Nephron progenitor cell (in vitro differentiated cells): ENCODE data around the gene MS4A6E.
A peak's percentile ranks its signal among the peaks of the same experiment; 100 is the strongest.

Experiments used
- DNase-seq: peaks from one replicate; pipeline ENCODE4 v3.0.0; 2021
- H3K27ac Mint-ChIP-seq: 2 replicates; pipeline ENCODE4 v1.8.0; 2021; ENCODE audit warnings: mild to moderate bottlenecking, moderate library complexity, mixed read lengths
- H3K27me3 Mint-ChIP-seq: 2 replicates; pipeline ENCODE4 v1.8.0; 2021; ENCODE audit warnings: mild to moderate bottlenecking, low read depth, mixed read lengths; ENCODE audit not compliant: poor library complexity
- H3K36me3 Mint-ChIP-seq: 2 replicates; pipeline ENCODE4 v1.8.0; 2021; ENCODE audit warnings: low read depth, mixed read lengths
- H3K4me1 Mint-ChIP-seq: 2 replicates; pipeline ENCODE4 v1.8.0; 2021; ENCODE audit warnings: mixed read lengths
- H3K4me3 Mint-ChIP-seq: 2 replicates; pipeline ENCODE4 v1.8.0; 2021; ENCODE audit warnings: mild to moderate bottlenecking, moderate library complexity, mixed read lengths
- H3K9me3 Mint-ChIP-seq: 2 replicates; pipeline ENCODE4 v1.8.0; 2021; ENCODE audit warnings: mild to moderate bottlenecking, moderate library complexity, mixed read lengths
- CTCF ChIP-seq: fragments of 200-600 bp; sonication (generic); IDR thresholded peaks from 2 replicates; pipeline ENCODE4 v1.5.0; 2021; ENCODE audit warnings: antibody characterized with exemption

Gene MS4A6E

GRCh38 chr11:60343094-60343704 lies 16.1 kb downstream of the MS4A6E start:
- no peaks in the 10 kb centered on the region for H3K9me3 Mint-ChIP-seq
- no peak overlapping the region for H3K4me3 Mint-ChIP-seq
- peak; percentile 71 for TF ChIP-seq CTCF
- peaks cover 8% of the 10 kb centered on the region for H3K27me3 Mint-ChIP-seq
- no peak for DNase-seq
- no peaks in the 10 kb centered on the region for H3K4me1 Mint-ChIP-seq
- H3K27ac Mint-ChIP-seq = no peak overlapping the region
- no peaks in the 10 kb centered on the region for H3K36me3 Mint-ChIP-seq

GRCh38 chr11:60344146-60344545 lies 17.1 kb downstream of the MS4A6E start:
- DNase-seq = no peak
- Mint-ChIP-seq H3K4me1 (no peaks in the 10 kb centered on the region), H3K4me3 (no peak overlapping the region), H3K27me3 (peaks cover 6% of the 10 kb centered on the region), H3K9me3 (no peaks in the 10 kb centered on the region), H3K36me3 (no peaks in the 10 kb centered on the region), H3K27ac (no peak overlapping the region)
- TF ChIP-seq CTCF = no peak

GRCh38 chr11:60345489-60345888 lies 18.4 kb downstream of the MS4A6E start:
- peak; percentile 12 for DNase-seq
- peak; percentile 35 for TF ChIP-seq CTCF
- H3K36me3 Mint-ChIP-seq = no peaks in the 10 kb centered on the region
- H3K27me3 Mint-ChIP-seq = peaks cover 3% of the 10 kb centered on the region
- H3K9me3 Mint-ChIP-seq = no peaks in the 10 kb centered on the region
- no peaks in the 10 kb centered on the region for H3K4me1 Mint-ChIP-seq
- no peak overlapping the region for H3K27ac Mint-ChIP-seq
- H3K4me3 Mint-ChIP-seq = no peak overlapping the region

- Mint-ChIP-seq H3K4me1 (no peaks in the 10 kb centered on the region), H3K4me3 (no peak overlapping the region), H3K9me3 (no peaks in the 10 kb centered on the region), H3K27ac (no peak overlapping the region), H3K36me3 (no peaks in the 10 kb centered on the region), H3K27me3 (peaks cover 3% of the 10 kb centered on the region)
- no peak for DNase-seq
- TF ChIP-seq CTCF = no peak
These were observed 20.2 kb downstream of the MS4A6E start for GRCh38 chr11:60347084-60347797.

GRCh38 chr11:60348116-60348515 lies 21.1 kb downstream of the MS4A6E start:
- H3K27ac Mint-ChIP-seq = no peak overlapping the region
- peaks cover 3% of the 10 kb centered on the region for H3K27me3 Mint-ChIP-seq
- no peaks in the 10 kb centered on the region for H3K9me3 Mint-ChIP-seq
- H3K4me1 Mint-ChIP-seq = no peaks in the 10 kb centered on the region
- H3K36me3 Mint-ChIP-seq = no peaks in the 10 kb centered on the region
- DNase-seq = no peak
- H3K4me3 Mint-ChIP-seq = no peak overlapping the region
- TF ChIP-seq CTCF = no peak

GRCh38 chr11:60349990-60350389 lies 22.9 kb downstream of the MS4A6E start:
- H3K27me3 Mint-ChIP-seq = peaks cover 3% of the 10 kb centered on the region
- TF ChIP-seq CTCF = no peak
- no peak overlapping the region for H3K4me3 Mint-ChIP-seq
- H3K9me3 Mint-ChIP-seq = peaks cover 6% of the 10 kb centered on the region
- no peaks in the 10 kb centered on the region for H3K36me3 Mint-ChIP-seq
- no peak for DNase-seq
- H3K4me1 Mint-ChIP-seq = no peaks in the 10 kb centered on the region
- no peak overlapping the region for H3K27ac Mint-ChIP-seq
